Spleen (tissue), 7 donors: ENCODE data around the gene DPYSL4.

Experiments
- CTCF ChIP-seq, 11 experiments: fragments of 200-600 bp in 7 of 11; fragments of 450-650 bp in 4 of 11; sonication (generic) in 4 of 11; IDR thresholded peaks in 8 of 11; conservative IDR thresholded peaks in 3 of 11; 1 replicate in 7 of 11; 2 replicates in 4 of 11; pipeline versions ENCODE4 v1.4.0 to v1.8.0; 2016 to 2021; ENCODE audit warnings: antibody characterized with exemption in 11 of 11, inconsistent platforms in 4 of 11, mild to moderate bottlenecking in 1 of 11
- POLR2A ChIP-seq, 3 donors: fragments of 450-650 bp; IDR thresholded peaks; one replicate each; pipeline ENCODE4 v1.5.1; 2017; ENCODE audit warnings: antibody characterized with exemption in 3 of 3, mild to moderate bottlenecking in 1 of 3
- donor health status: DM: no; HTN: no; CAD: no; lungs with moderate emphysema.
- donor health status: DM: no; HTN: no; CAD: no.
- donor health status: DM: no; HTN: no; CAD: no.

- TF ChIP-seq CTCF (IDR thresholded peaks at IDR 0.05 in 8 of 11, conservative IDR thresholded peaks at IDR 0.05 in 3 of 11) = no peak
- no peak for TF ChIP-seq POLR2A (IDR thresholded peaks at IDR 0.05)
Measured at GRCh38 chr10:132245056-132245455, 58.3 kb downstream of the DPYSL4 start.
